Mucosa of rectum (tissue), 2 donors: ENCODE measurements around the gene PALLD.
A peak's percentile ranks its signal among the peaks of the same experiment; 100 is the strongest.
"Not testable (repeated sequence)": the region's sequence is repeated elsewhere in the genome, so short reads cannot be mapped to it uniquely, and the experiment has no call there.

Experiments used
- H3K27ac ChIP-seq, 2 donors: one replicate each; pipeline ENCODE4 v1.7.0; 2013; ENCODE audit warnings: inconsistent platforms in 2 of 2, low read depth in 2 of 2, low read length in 2 of 2
- H3K27me3 ChIP-seq, 2 donors: one replicate each; pipeline ENCODE4 v1.7.0; 2013; ENCODE audit warnings: low read length in 2 of 2; ENCODE audit not compliant: control insufficient read depth in 2 of 2, insufficient read depth in 2 of 2
- H3K36me3 ChIP-seq, 2 donors: one replicate each; pipeline ENCODE4 v1.7.0; 2013; ENCODE audit warnings: low read length in 2 of 2; ENCODE audit not compliant: control insufficient read depth in 2 of 2, insufficient read depth in 2 of 2
- H3K4me1 ChIP-seq, 2 donors: one replicate each; pipeline ENCODE4 v1.7.0; 2013; ENCODE audit warnings: low read length in 2 of 2, mild to moderate bottlenecking in 1 of 2; ENCODE audit not compliant: control insufficient read depth in 2 of 2, insufficient read depth in 2 of 2
- H3K4me3 ChIP-seq, 2 donors: one replicate each; pipeline ENCODE4 v1.7.0; 2013; ENCODE audit warnings: low read length in 2 of 2
- H3K9ac ChIP-seq, 2 donors: one replicate each; pipeline ENCODE4 v1.7.0; 2013; ENCODE audit warnings: low read length in 2 of 2, low read depth in 1 of 2, mild to moderate bottlenecking in 1 of 2
- H3K9me3 ChIP-seq, 2 donors: one replicate each; pipeline ENCODE4 v1.7.0; 2013; ENCODE audit warnings: low read length in 2 of 2; ENCODE audit not compliant: control insufficient read depth in 2 of 2
- donor health status: healthy.
- donor health status: Normal muscosa, but diverticular disease.

The PALLD gene

DNA sequence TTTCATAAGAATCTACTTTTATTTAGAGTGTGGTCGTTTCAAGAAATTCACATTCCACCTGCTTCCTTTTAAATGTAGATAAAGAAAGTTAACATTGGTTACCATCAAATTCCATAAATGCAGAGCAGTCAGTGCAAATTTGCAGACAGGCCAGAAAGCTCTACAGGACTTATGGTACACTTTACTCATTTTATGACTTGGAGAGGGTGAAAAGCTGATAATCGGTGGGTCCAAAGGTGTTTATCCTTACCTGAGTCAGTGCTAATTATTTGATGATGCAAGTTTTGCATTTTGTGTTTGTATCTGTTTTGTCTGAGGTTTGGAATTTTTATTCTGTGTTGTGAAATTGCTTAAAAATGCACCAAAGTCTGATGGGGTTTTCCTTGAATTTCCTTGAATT is 193.3 kb downstream of the PALLD start:
- Histone ChIP-seq H3K4me1 (peaks cover 0 to 19% of the 10 kb centered on the region in 2 donors), H3K9ac (no peak overlapping the region), H3K9me3 (no peaks in the 10 kb centered on the region), H3K27ac (peak overlapping the region; percentile 40 to 57), H3K36me3 (peaks cover 2 to 8% of the 10 kb centered on the region in 2 donors), H3K4me3 (no peak overlapping the region), H3K27me3 (no peaks in the 10 kb centered on the region)

DNA sequence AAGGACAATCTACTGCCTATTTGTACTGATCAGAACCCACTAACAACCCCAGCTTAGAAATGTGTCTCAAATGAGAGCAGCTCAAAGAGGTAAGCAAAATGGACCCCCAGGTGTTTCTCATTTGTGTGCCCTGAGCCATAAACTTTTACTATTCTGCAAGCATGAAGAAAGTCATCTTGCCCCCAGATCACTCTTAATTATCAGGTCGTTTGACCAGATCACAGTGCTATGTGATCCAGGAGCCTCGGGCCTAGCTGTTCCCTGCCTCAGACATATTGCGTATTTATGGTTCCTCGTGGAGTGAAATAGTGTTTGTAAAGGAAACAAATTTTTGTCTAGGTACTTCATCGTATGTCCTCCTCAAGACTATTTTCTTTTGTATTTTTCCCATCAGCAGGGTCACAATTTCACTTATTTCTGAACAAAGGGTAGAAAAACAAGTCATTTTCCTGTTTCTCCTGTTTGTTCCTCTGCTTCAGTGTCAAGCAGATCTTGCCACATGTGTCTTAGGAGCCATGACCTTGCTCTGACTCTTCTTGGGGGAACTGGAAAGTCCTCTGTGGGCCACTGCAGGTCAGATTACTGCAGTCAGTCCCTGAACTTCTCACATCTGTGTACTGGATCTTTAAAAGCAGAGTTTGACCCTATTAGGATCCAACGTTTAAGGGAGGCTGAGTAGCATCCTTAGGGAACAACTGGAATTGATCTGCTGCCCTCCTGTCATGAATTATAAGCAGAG is 194.9 kb downstream of the PALLD start:
- H3K4me3 ChIP-seq, result no peak overlapping the region
- no peaks in the 10 kb centered on the region for H3K9me3 ChIP-seq
- H3K4me1 ChIP-seq, result peaks cover 0 to 19% of the 10 kb centered on the region in 2 donors
- H3K36me3 ChIP-seq, result peaks cover 0 to 8% of the 10 kb centered on the region in 2 donors
- no peak overlapping the region for H3K27ac ChIP-seq
- H3K27me3 ChIP-seq, result no peaks in the 10 kb centered on the region
- no peak overlapping the region for H3K9ac ChIP-seq

DNA sequence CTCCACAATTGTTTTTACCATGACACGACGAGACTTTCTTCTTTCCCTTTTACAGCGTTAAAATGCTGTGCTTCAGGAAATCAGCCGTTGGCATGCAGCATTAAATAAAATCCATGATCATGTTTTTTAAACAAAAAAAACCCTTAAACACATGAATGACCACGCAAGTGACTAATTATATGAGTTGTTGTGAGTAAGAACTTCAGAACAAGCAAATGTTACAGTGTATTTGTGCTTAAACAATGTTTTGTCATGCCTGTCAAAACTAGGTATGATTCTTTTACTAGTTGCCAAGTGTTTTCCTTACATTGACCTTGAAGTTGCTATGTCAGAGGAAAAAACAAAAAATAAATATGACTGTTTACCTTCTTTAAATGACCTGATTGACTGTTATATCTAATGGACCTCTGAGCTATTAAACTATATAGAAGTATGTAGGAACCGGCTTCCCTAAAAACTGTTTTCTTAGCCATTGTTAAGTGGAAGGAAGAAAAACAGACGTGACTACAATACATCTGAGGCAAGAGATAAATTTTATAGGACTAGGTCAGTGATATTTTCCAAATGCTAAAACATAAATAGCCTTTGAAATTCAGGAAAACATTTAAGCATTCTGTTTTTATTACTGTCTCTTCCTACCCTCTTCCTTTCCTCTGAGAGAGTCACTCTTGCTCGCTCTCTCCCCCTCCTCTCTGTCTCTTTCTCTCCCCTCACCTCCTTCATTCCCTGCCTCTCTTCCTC is 197.1 kb downstream of the PALLD start:
- Histone ChIP-seq H3K27ac (no peak overlapping the region), H3K4me1 (peaks cover 0 to 9% of the 10 kb centered on the region in 2 donors), H3K4me3 (no peak overlapping the region), H3K36me3 (peaks cover 0 to 8% of the 10 kb centered on the region in 2 donors), H3K9ac (no peak overlapping the region), H3K27me3 (no peaks in the 10 kb centered on the region), H3K9me3 (no peaks in the 10 kb centered on the region)

DNA sequence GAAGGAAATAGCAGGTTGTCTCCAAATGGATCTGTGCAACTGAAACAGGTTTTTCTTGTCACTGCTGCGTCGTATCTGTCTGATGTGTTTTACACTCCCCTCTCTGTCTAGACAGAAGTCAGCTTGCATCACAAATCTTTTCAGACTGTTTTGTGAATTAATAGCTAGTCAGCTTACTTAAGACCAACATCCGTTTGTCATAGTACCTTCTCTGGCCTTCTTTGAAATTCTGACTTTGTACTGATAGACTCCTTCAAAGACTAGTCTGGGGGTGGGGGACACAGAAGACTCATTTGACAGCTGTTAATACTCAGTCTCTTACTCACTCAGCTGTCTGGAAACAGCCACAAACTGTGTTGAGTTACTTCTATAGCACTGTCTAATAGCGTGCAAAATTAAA is 197.8 kb downstream of the PALLD start:
- Histone ChIP-seq H3K27me3 (no peaks in the 10 kb centered on the region), H3K27ac (peak overlapping the region in 1 of 2 donors; percentile 30), H3K9ac (no peak overlapping the region)

DNA sequence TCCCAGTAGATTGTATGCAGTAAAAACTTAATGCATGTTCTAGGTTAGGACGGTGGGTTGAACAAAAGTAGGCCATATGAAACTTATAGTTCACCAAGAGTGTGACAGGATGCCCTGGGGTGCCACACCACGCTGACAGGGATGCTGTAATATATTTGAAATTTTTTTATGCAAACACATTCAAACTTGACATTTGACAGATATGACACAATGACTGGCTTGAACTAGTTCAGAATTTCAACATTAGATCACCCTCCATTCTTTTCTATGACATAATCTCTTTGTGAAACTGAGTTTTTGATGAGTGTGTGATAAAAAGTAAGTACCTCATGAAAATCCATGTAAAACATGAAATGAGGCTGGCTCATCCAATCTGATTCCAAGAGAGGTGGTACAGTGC is 198.4 kb downstream of the PALLD start:
- no peaks in the 10 kb centered on the region for H3K27me3 ChIP-seq
- no peaks in the 10 kb centered on the region for H3K9me3 ChIP-seq
- H3K4me1 ChIP-seq, result peaks cover 0 to 4% of the 10 kb centered on the region in 2 donors
- no peak overlapping the region for H3K4me3 ChIP-seq
- peaks cover 0 to 8% of the 10 kb centered on the region in 2 donors for H3K36me3 ChIP-seq
- H3K27ac ChIP-seq, result no peak overlapping the region
- H3K9ac ChIP-seq, result no peak overlapping the region

More for the DNA sequence above, 197.8 kb downstream of the PALLD start:
- Histone ChIP-seq H3K36me3 (peaks cover 0 to 8% of the 10 kb centered on the region in 2 donors), H3K4me1 (peaks cover 0 to 9% of the 10 kb centered on the region in 2 donors), H3K4me3 (no peak overlapping the region), H3K9me3 (no peaks in the 10 kb centered on the region)

DNA sequence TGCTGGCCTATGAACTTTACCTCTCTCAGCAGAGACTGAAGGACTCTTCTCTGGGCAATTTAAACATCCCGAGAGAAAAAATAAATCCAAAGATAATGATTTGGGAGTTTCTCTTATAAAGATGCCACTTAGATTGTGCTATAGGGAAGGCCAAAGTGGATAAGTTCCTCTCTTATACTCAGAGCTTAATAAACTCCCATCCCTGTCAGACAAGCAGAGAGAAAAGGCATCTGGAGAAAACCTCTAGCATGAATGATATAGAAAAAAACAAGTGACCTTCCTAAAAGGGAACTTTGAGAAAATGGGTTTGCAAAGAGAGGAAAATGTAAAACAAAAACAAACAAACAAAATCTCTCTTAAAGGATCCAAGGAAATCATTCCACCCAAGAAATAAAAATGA is 199.4 kb downstream of the PALLD start:
- Histone ChIP-seq H3K4me3 (no peak overlapping the region), H3K36me3 (peaks cover 0 to 5% of the 10 kb centered on the region in 2 donors), H3K27me3 (no peaks in the 10 kb centered on the region), H3K9ac (no peak overlapping the region), H3K4me1 (no peaks in the 10 kb centered on the region), H3K9me3 (no peaks in the 10 kb centered on the region), H3K27ac (no peak overlapping the region)

DNA sequence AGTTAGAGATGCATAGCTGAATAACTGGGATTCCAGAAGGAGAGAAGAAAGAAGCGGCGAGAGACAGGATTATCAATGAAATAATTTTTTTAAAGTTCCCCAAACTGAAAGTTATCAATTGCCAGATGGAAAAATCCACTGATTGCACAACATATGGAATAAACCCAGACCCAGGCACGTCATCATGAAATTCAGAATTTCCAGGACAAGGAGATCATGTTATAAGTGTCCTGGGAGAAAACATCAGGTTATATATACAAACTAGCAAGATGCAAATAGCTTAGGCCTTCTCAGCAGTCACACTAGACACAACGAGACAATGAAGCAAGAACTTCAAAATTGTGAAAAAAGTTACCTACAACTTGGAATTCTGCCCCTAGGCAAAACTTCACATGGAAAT is 200.0 kb downstream of the PALLD start:
- Histone ChIP-seq H3K36me3 (peaks cover 0 to 5% of the 10 kb centered on the region in 2 donors), H3K9ac (no peak overlapping the region), H3K27me3 (no peaks in the 10 kb centered on the region), H3K27ac (no peak overlapping the region), H3K9me3 (no peaks in the 10 kb centered on the region), H3K4me1 (no peaks in the 10 kb centered on the region), H3K4me3 (no peak overlapping the region)

DNA sequence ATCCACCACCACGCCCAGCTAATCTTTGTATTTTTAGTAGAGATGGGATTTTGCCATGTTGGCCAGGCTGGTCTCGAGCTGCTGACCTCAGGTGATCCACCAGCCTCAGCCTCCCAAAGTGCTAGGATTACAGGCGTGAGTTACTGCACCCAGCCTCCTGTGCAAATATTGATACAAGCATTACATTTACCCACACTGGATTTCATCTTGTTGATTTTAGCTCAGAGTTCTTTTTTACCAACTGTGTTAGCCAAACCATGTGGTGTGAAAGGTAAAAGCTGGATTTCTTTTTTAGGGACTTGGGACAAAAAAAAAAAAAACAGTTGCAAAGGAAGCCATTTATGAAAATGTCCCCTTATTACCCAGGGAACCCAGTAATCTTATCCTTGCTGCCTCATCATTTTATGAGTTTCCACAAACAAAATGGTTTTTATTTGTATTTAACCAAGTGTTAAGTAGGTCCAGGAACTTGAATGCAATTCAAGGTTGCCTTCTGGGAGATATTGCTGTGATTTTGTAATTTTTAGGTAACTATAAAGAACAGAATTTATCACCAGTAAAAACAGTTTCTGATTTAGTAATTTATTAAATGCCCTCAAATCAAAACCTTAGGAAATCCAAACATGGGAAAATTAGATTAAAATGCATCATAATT is 202.5 kb downstream of the PALLD start:
- Histone ChIP-seq H3K36me3 (no peaks in the 10 kb centered on the region), H3K9me3 (no peaks in the 10 kb centered on the region), H3K4me3 (no peak overlapping the region), H3K27ac (no peak overlapping the region), H3K27me3 (no peaks in the 10 kb centered on the region), H3K9ac (no peak overlapping the region), H3K4me1 (no peaks in the 10 kb centered on the region)

DNA sequence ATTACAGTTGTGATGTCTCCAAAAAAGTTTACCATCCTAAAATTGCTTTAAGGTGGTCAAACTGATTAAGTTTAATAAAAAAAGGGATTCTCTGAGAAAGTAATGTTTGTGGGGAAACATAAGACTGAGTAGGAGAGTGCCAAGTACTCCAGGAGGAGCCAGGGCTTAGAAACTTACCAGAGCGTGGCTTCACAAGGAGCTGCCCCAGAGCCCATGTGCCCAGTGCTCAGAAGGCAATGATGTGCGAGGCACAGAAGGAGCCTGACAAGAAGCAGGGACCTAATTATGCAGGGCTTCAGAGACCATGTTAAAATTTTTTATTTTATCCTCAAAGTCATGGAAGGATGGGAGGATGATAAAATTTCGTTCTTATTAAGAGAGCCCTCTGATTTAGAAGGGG is 204.2 kb downstream of the PALLD start:
- Histone ChIP-seq H3K9me3 (no peaks in the 10 kb centered on the region), H3K36me3 (no peaks in the 10 kb centered on the region), H3K4me3 (no peak overlapping the region), H3K4me1 (no peaks in the 10 kb centered on the region), H3K9ac (no peak overlapping the region), H3K27ac (no peak overlapping the region), H3K27me3 (no peaks in the 10 kb centered on the region)

DNA sequence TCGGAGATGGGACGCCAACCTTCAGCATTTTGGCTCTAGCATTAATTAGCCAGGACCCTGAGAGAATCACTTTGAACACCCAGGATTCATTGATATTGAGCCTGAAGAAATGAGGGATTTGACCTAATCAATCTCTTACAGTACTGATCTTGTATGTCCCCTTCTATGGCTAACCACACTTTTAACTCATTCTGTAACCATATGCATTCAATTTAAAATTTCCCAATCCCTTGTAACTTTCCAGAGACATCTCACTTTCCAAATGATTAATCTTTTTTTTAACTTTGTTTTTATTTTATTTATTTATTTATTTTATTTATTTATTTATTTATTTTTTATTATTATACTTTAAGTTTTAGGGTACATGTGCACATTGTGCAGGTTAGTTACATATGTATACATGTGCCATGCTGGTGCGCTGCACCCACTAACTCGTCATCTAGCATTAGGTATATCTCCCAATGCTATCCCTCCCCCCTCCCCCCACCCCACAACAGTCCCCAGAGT is 205.8 kb downstream of the PALLD start:
- not testable (repeated sequence) for H3K4me1 ChIP-seq, H3K9ac ChIP-seq, H3K27ac ChIP-seq, H3K36me3 ChIP-seq, H3K9me3 ChIP-seq, H3K27me3 ChIP-seq, H3K4me3 ChIP-seq
